NCI-H2196 (cell line): ENCODE results near the gene LYL1.

ENCODE experiments used
- DNase-seq: peaks from one replicate; lab custom pipeline; 2025; ENCODE audit not compliant: unreplicated experiment; lab: John Stamatoyannopoulos, UW

LYL1 gene

GRCh38 chr19:13130886-13131490, 28.3 kb upstream of the LYL1 start:
- no peak for DNase-seq

- no peak for DNase-seq
Observed at GRCh38 chr19:13129384-13129783, 26.7 kb upstream of the LYL1 start.

GRCh38 chr19:13128583-13128982, 25.9 kb upstream of the LYL1 start:
- no peak for DNase-seq

- DNase-seq, result no peak
Observed at GRCh38 chr19:13127811-13128575, 25.3 kb upstream of the LYL1 start.

- no peak for DNase-seq
Observed at GRCh38 chr19:13127051-13127450, 24.4 kb upstream of the LYL1 start.

- DNase-seq, result no peak
Observed at GRCh38 chr19:13122980-13123957, 20.6 kb upstream of the LYL1 start.

GRCh38 chr19:13122275-13122878, 19.7 kb upstream of the LYL1 start:
- no peak for DNase-seq

- no peak for DNase-seq
Observed at GRCh38 chr19:13121551-13122274, 19.1 kb upstream of the LYL1 start.

- no peak for DNase-seq
Observed at GRCh38 chr19:13120817-13121216, 18.2 kb upstream of the LYL1 start.

GRCh38 chr19:13120031-13120430, 17.4 kb upstream of the LYL1 start:
- no peak for DNase-seq

GRCh38 chr19:13119627-13120026, 17.0 kb upstream of the LYL1 start:
- no peak for DNase-seq

GRCh38 chr19:13118424-13119193, 16.0 kb upstream of the LYL1 start:
- peak; percentile 70 for DNase-seq

- DNase-seq, result peak; percentile 93
Observed at GRCh38 chr19:13117772-13118423, 15.2 kb upstream of the LYL1 start, which contains the start of gene NACC1. Gene NACC1 (plus strand): TSS chr19:13118264. CDS start chr19:13135208, 16,944 bp downstream.

GRCh38 chr19:13117176-13117771, 14.6 kb upstream of the LYL1 start:
- DNase-seq, result no peak

GRCh38 chr19:13116282-13117175, 13.9 kb upstream of the LYL1 start, which contains the start of gene TRMT1:
Gene TRMT1 (minus strand): TSS chr19:13116740. CDS start chr19:13116399, 341 bp downstream.
- DNase-seq, result peak; percentile 85

- no peak for DNase-seq
Observed at GRCh38 chr19:13115936-13116281, 13.3 kb upstream of the LYL1 start.

- DNase-seq, result no peak
Observed at GRCh38 chr19:13112555-13112954, 9.9 kb upstream of the LYL1 start.
